K562 (cell line): Measurements from ENCODE around the gene CAMK2N1. TPM values are rescaled to one million over a fixed set of nuclear protein-coding genes. Genes with fewer than 3 reads are reported as not detected.

Experiments
- CBX1 ChIP-seq: sonication (generic); IDR thresholded peaks from 2 replicates; pipeline ENCODE4 v1.6.1; 2016; ENCODE audit warnings: antibody characterized with exemption, low read depth, mild to moderate bottlenecking
- CBX2 ChIP-seq: fragments of 200-600 bp; sonication (generic); IDR thresholded peaks from one replicate; pipeline ENCODE4 v1.6.1; 2012; ENCODE audit warnings: mild to moderate bottlenecking, low read length, inconsistent platforms; ENCODE audit not compliant: insufficient read depth, poor library complexity, severe bottlenecking
- CREB3 ChIP-seq: fragments of 450-650 bp; conservative IDR thresholded peaks from 2 replicates; pipeline ENCODE4 v1.6.1; 2016; ENCODE audit warnings: missing genetic modification characterization, low read depth, mild to moderate bottlenecking, missing compliant biosample characterization, moderate library complexity
- HEY1 ChIP-seq: fragments of 250-450 bp; sonication (Bioruptor Pico); IDR thresholded peaks from 2 replicates; pipeline ENCODE4 v1.5.0; 2020; ENCODE audit warnings: mild to moderate bottlenecking, moderate library complexity, borderline replicate concordance
- HNRNPUL1 ChIP-seq: fragments of 200-400 bp; formaldehyde crosslinking; IDR thresholded peaks from 2 replicates; pipeline ENCODE4 v1.6.1; 2017; ENCODE audit warnings: low read length
- IFI16 ChIP-seq: fragments of 250-450 bp; sonication (Bioruptor Pico); IDR thresholded peaks from 2 replicates; pipeline ENCODE4 v2.1.2; 2022; ENCODE audit warnings: mild to moderate bottlenecking, inconsistent platforms
- KAT2B ChIP-seq: IDR thresholded peaks from one replicate; pipeline ENCODE4 v1.6.1; 2012; ENCODE audit warnings: low read depth, mild to moderate bottlenecking, control low read depth, inconsistent platforms, low read length, moderate library complexity
- KAT7 ChIP-seq: sonication (generic); formaldehyde crosslinking; IDR thresholded peaks from 2 replicates; pipeline ENCODE4 v1.8.0; 2022; ENCODE audit warnings: missing genetic modification reagents, mild to moderate bottlenecking, borderline replicate concordance
- L3MBTL2 ChIP-seq: fragments of 450-650 bp; IDR thresholded peaks from 2 replicates; pipeline ENCODE4 v1.6.1; 2016; ENCODE audit warnings: mild to moderate bottlenecking, moderate library complexity
- NCOA6 ChIP-seq: fragments of 450-650 bp; IDR thresholded peaks from 2 replicates; pipeline ENCODE4 v1.6.1; 2017; ENCODE audit warnings: mild to moderate bottlenecking
- NELFE ChIP-seq: IDR thresholded peaks from 2 replicates; pipeline ENCODE4 v1.6.1; 2011; ENCODE audit warnings: mild to moderate bottlenecking; ENCODE audit not compliant: insufficient read depth, insufficient read length
- NFE2 ChIP-seq: IDR thresholded peaks from 2 replicates; pipeline ENCODE4 v1.6.1; 2014; ENCODE audit warnings: antibody characterized with exemption, low read depth
- NR2F6 ChIP-seq: fragments of 450-650 bp; formaldehyde crosslinking; IDR thresholded peaks from 2 replicates; pipeline ENCODE4 v1.4.0; 2020; ENCODE audit warnings: mild to moderate bottlenecking
- POLR3A ChIP-seq: IDR thresholded peaks from 2 replicates; pipeline ENCODE4 v1.6.1; 2011; ENCODE audit warnings: borderline replicate concordance, mild to moderate bottlenecking, moderate library complexity; ENCODE audit not compliant: insufficient read length, insufficient read depth; ENCODE audit errors: extremely low read depth
- RBM22 ChIP-seq: fragments of 200-400 bp; formaldehyde crosslinking; IDR thresholded peaks from 2 replicates; pipeline ENCODE4 v1.6.1; 2018; ENCODE audit warnings: low read length, low read depth; ENCODE audit not compliant: poor library complexity, severe bottlenecking
- SRF ChIP-seq, 2 experiments: fragments of 250-450, 450-650 bp in 1 of 2; sonication (Bioruptor Pico) in 1 of 2; sonication (generic) in 1 of 2; formaldehyde crosslinking; IDR thresholded peaks; 2 replicates each; pipeline versions ENCODE4 v1.5.0 to v1.5.1; 2020 to 2022; ENCODE audit warnings: mild to moderate bottlenecking in 1 of 2, missing genetic modification reagents in 1 of 2
- U2AF2 ChIP-seq: fragments of 200-400 bp; formaldehyde crosslinking; optimal IDR thresholded peaks from 2 replicates; pipeline ENCODE3; 2017; ENCODE audit warnings: low read depth, mild to moderate bottlenecking, low read length
- ZBTB49 ChIP-seq: sonication (generic); formaldehyde crosslinking; IDR thresholded peaks from 2 replicates; pipeline ENCODE4 v1.8.0; 2022; ENCODE audit warnings: missing genetic modification reagents, mild to moderate bottlenecking, borderline replicate concordance
- ZNF175 ChIP-seq: fragments of 200-800 bp; sonication (Bioruptor generic); IDR thresholded peaks from 2 replicates; pipeline ENCODE4 v1.6.1; 2016; ENCODE audit warnings: low read depth, mild to moderate bottlenecking, missing genetic modification characterization, missing compliant biosample characterization
- ZSCAN29 ChIP-seq: fragments of 450-650 bp; IDR thresholded peaks from 2 replicates; pipeline ENCODE4 v1.6.1; 2017
- polyA plus RNA-seq, 8 experiments: library from polyadenylated mRNA; depleted of rRNA in 4 of 8; stranded (reverse) in 5 of 8; unstranded in 3 of 8; fragments of >200 nt; fragmentation: Nextera tagmentation in 2 of 8; fragmentation: Illumina TruSeq in 1 of 8; extraction: Ambion mirVana in 2 of 8; extraction: Trizol in 1 of 8; gene quantifications; 2 replicates each; pipeline versions ENCODE4 v1.2.1 to v1.2.3, GENCODE V29; 2011 to 2014; ENCODE audit warnings: inconsistent platforms in 1 of 8, missing spikeins in 1 of 8
- total RNA-seq, 7 experiments: library from RNA; depleted of rRNA in 6 of 7; stranded (reverse); fragments of >200 nt in 6 of 7; fragmentation: Illumina TruSeq in 2 of 7; extraction: Trizol in 2 of 7; gene quantifications; 2 replicates each; pipeline versions ENCODE4 v1.2.1 to v1.2.3, GENCODE V29; 2011 to 2021; ENCODE audit warnings: low replicate concordance in 1 of 7
- TF ChIP-seq, protein P1 (sequence below): fragments of 450-650 bp; IDR thresholded peaks from 2 replicates; pipeline ENCODE4 v1.6.1; 2018; ENCODE audit not compliant: partially characterized antibody

The CAMK2N1 gene
- total and polyA plus RNA-seq, 9 of the 15 experiments (the other 6 are each of a cell fraction or from before 2014, with no cell fraction given) = 0.09 to 1.4 (median 0.34) TPM

DNA sequence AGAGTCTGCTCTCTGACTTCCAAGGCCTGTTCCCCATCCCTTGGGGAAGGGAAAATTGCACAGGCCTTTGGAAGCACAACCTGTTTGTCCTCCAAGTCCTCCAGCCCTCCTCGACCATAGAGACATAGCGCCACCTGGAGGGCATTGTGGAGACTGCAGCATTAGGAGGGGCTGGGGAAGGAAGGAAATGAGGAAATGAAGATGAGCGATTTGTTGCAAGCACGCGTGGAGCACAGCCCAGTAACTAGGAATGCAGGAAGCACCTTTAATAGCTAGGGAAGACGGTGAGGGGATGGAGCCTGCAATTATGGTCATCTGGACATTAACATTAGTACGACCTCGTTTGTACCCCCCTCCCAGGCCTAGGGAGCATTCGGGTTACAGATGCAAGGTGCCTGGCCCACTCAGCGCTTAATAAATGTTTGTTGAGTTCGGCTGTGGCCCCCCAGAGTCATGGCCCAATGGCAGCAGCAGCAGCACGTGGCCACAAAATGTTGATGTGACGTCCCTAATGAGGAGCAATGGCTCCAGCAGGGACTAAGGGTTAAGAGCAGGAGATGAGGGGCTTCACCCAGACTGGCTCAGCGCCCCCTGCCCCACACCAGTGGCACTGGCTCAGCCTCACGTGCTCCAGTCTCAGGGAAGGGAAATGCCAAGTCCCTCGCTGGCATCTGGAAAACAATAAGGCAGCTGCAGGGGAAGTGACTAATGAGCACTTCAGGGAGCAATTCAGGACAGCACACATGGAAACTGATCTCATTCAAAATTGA is 8.0 kb upstream of the CAMK2N1 start (continued):
- TF ChIP-seq U2AF2 = no peak
- no peak for TF ChIP-seq ZNF175 (CRISPR knock-in tag)
- no peak for TF ChIP-seq IFI16 (CRISPR knock-in tag)
- no peak for TF ChIP-seq SRF (CRISPR knock-in tag; IDR thresholded peaks at IDR 0.05)
- no peak for TF ChIP-seq POLR3A
- TF ChIP-seq, protein P1, sequence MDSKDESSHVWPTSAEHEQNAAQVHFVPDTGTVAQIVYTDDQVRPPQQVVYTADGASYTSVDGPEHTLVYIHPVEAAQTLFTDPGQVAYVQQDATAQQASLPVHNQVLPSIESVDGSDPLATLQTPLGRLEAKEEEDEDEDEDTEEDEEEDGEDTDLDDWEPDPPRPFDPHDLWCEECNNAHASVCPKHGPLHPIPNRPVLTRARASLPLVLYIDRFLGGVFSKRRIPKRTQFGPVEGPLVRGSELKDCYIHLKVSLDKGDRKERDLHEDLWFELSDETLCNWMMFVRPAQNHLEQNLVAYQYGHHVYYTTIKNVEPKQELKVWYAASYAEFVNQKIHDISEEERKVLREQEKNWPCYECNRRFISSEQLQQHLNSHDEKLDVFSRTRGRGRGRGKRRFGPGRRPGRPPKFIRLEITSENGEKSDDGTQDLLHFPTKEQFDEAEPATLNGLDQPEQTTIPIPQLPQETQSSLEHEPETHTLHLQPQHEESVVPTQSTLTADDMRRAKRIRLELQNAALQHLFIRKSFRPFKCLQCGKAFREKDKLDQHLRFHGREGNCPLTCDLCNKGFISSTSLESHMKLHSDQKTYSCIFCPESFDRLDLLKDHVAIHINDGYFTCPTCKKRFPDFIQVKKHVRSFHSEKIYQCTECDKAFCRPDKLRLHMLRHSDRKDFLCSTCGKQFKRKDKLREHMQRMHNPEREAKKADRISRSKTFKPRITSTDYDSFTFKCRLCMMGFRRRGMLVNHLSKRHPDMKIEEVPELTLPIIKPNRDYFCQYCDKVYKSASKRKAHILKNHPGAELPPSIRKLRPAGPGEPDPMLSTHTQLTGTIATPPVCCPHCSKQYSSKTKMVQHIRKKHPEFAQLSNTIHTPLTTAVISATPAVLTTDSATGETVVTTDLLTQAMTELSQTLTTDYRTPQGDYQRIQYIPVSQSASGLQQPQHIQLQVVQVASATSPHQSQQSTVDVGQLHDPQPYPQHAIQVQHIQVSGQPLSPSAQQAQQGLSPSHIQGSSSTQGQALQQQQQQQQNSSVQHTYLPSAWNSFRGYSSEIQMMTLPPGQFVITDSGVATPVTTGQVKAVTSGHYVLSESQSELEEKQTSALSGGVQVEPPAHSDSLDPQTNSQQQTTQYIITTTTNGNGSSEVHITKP = peak; percentile 76
- TF ChIP-seq ZSCAN29 = no peak
- no peak for TF ChIP-seq KAT2B
- no peak for TF ChIP-seq CBX1
- TF ChIP-seq KAT7 = no peak
- TF ChIP-seq HNRNPUL1 = no peak
- no peak for TF ChIP-seq NCOA6
- TF ChIP-seq NELFE = no peak
- TF ChIP-seq CREB3 = no peak
- TF ChIP-seq CBX2 = no peak
- TF ChIP-seq L3MBTL2 = peak; percentile 66
- TF ChIP-seq ZBTB49 (CRISPR knock-in tag) = no peak
- TF ChIP-seq NR2F6 (CRISPR knock-in tag) = no peak
- TF ChIP-seq HEY1 = no peak
- no peak for TF ChIP-seq RBM22
- no peak for TF ChIP-seq NFE2
